Measurements from ENCODE around the gene SF3A1.

DNA sequence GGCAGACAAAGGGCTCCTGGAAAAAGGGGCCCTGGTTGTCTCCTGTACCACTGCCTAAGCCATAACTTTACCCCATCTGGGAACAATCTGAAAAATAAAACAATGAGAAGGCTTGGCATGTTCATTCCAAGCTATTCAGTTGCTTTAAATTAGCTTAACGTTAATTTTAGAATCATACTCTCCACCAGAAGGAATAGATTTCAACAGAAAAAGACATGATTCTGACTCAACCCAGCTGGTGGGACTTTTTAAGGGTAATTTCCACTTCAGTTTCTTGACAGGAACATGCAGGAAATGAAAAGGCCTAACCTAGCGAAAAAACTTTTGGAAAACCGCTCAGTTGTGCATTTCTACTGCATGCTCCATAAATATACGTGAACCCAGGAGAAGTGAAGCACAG is 7.9 kb downstream of the SF3A1 start:
- TF ChIP-seq EGR1 (IDR thresholded peaks at IDR 0.05; ENCODE audit: borderline replicate concordance, low read depth, low read length) (no peak), POLR2A (IDR thresholded peaks at IDR 0.05; ENCODE audit: control extremely low read depth in 1 of 2, low read depth in 2 of 2, low read length in 2 of 2) (no peak), CTCF (IDR thresholded peaks at IDR 0.05; ENCODE audit: control extremely low read depth in 1 of 3, insufficient read depth in 1 of 3, low read depth in 1 of 3, low read length in 3 of 3) (no peak), ASH2L (IDR thresholded peaks at IDR 0.05; ENCODE audit: low read length) (no peak), KDM5A (IDR thresholded peaks at IDR 0.05; ENCODE audit: low read length) (no peak), FOSL1 (IDR thresholded peaks at IDR 0.05; ENCODE audit: insufficient read depth, low read depth, low read length) (no peak), RBBP5 (IDR thresholded peaks at IDR 0.05; ENCODE audit: borderline replicate concordance, low read depth, low read length) (no peak), POLR2AphosphoS5 (IDR thresholded peaks at IDR 0.05; ENCODE audit: low read depth, low read length) (no peak), RXRA (IDR thresholded peaks at IDR 0.05; ENCODE audit: insufficient read depth, low read depth, low read length) (no peak), SP2 (IDR thresholded peaks at IDR 0.05; ENCODE audit: low read length) (no peak), EZH2 (IDR thresholded peaks at IDR 0.05; ENCODE audit: low read depth, low read length, severe bottlenecking) (no peak), HDAC2 (IDR thresholded peaks at IDR 0.05; ENCODE audit: borderline replicate concordance in 1 of 2, low read depth in 2 of 2, low read length in 2 of 2) (no peak), GABPA (IDR thresholded peaks at IDR 0.05; ENCODE audit: borderline replicate concordance, insufficient read depth, low read length) (no peak)
- TF ChIP-seq, protein P1, sequence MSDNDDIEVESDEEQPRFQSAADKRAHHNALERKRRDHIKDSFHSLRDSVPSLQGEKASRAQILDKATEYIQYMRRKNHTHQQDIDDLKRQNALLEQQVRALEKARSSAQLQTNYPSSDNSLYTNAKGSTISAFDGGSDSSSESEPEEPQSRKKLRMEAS (IDR thresholded peaks at IDR 0.05), result no peak
